A673 (cell line): ENCODE data around the gene SPAG6.

Source experiments
- CTCF ChIP-seq: fragments of 300-800, 200-600 bp; sonication (generic); conservative IDR thresholded peaks from 2 replicates; pipeline ENCODE4 v1.5.1; 2017; ENCODE audit warnings: low read depth, mild to moderate bottlenecking, antibody characterized with exemption, low read length, moderate library complexity, mixed read lengths
- EZH2 ChIP-seq: fragments of 200-600 bp; sonication (generic); IDR thresholded peaks from 2 replicates; pipeline ENCODE4 v1.6.1; 2017; ENCODE audit warnings: borderline replicate concordance, low read depth, mild to moderate bottlenecking, mixed read lengths, antibody characterized with exemption, low read length; ENCODE audit not compliant: poor library complexity, severe bottlenecking

- TF ChIP-seq CTCF (no peak), EZH2 (no peak)
Observed at GRCh38 chr10:22461891-22462290, 116.6 kb downstream of the SPAG6 start.
